GM18873 (cell line): ENCODE results near the gene ZC3H12C.
"Not testable (repeated sequence)": the region's sequence is repeated elsewhere in the genome, so short reads cannot be mapped to it uniquely, and the experiment has no call there.

Experiments used
- ATAC-seq: cut with Tn5 transposase; IDR thresholded peaks from one replicate; pipeline ENCODE4 v1.9.1; 2021; ENCODE audit warnings: mild to moderate bottlenecking, moderate library complexity, moderate number of reproducible peaks; ENCODE audit not compliant: unreplicated experiment, low FRiP score

Gene ZC3H12C

DNA sequence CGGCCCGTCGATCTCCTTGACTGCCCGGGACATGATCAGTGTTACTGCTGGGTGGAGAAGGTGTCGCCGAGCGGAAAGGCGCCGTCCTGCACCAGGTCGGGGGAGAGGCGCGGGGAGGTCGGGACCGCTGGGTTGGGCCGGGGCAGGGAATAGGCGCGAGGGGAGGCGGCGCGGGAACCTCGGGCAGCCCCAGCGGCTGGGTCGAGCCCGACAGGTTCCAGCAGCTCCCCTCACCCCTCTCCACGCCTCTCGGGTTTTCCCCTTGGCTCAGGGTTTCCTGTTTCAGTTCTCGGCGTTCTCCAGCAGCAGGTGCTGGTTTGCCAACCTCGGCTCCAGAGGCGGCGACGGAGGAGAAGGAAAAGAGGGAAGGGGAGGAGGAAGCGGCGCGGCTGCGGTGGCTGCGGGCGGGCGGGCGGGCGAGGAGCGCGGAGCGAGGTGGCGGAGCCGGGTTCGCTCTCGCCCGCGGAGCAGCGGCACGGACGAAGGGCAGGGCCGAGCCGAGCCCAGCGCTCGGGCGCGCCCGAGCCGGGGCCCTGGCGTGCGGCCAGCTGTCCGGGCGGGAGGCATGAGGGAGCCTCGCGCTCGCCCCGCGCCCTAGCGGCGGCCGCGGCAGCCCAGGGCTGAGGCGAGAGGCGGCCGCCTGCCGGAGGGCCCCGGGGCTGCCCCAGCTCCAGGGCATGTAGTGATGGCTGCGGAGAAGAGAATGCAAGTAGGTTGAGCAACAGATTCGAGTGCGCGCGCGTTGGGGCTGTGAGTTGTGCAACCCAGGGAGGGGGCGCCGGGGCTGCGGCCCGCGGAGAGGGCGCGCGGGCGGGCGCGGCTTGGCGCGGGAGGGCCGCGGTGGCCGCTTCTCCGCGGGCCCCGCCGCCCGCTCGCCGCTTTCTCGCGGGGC, at the start of gene ZC3H12C:
ZC3H12C (plus strand) TSS at position 878 of the 892 bp plus-strand sequence. CDS start 20 bp downstream, outside the sequence.
- peak; percentile 60 for ATAC-seq

DNA sequence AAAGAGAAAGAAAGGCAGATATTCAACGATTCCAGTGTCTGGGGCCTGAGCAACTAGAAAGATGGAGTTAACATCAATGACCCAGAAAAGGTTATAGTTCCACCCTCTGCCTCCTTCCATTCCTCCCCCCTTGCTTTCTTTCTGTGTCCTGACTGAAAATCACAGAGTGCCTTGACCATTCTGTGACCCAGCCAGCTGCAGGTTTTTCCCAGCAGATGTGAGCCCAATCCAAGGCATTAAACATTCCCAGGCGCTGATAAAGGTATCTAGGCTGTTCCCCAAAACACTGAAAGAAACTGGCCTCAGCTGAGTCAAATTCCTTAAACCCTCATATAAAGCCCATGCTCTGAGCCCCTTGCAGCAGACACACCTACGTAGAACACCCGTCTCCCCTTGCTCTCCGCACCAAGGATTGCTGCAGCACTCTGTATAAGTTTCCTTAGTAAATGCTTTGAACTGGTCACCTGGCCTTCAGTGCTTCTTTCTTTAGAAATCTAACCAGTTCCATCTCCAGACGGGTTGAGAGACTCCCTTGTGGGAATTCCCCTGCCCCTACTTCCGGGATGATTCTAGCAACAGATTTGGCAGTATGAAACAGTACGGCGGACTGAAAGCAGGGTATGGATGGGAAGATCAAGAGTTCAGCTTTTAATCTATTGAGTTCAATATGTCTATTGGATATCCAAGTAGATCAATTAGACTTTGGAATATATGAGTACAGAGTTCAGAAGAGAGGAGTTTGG, 48.8 kb upstream of the ZC3H12C start:
- ATAC-seq, result no peak

DNA sequence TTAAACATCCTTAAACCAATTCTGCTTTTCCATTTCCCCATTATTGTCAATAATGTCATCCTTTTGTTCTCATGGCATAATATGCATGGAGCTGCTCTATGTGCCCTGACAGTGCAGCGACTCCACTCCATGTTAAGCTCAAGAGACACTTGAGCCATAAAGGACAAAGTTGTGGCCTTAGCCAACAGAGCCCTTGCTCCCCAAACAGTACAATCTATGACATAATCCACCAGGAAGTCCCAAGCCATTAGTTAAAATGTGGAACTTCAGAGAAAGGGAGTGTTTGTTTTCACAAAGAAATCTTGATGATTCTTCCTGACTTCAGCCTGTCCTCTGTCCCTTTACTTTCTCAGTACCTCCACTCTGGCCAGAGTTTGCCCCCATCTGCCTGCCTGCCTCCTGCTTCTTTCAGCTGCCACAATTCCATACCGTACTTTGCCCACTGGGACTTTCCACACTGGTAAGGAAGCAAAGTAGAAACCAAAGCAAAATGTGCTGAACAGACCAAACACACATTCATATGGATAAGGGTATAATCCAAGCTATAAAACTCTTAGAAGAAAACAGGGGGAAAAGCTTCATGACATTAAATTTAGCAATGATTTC, 46.3 kb upstream of the ZC3H12C start:
- no peak for ATAC-seq

DNA sequence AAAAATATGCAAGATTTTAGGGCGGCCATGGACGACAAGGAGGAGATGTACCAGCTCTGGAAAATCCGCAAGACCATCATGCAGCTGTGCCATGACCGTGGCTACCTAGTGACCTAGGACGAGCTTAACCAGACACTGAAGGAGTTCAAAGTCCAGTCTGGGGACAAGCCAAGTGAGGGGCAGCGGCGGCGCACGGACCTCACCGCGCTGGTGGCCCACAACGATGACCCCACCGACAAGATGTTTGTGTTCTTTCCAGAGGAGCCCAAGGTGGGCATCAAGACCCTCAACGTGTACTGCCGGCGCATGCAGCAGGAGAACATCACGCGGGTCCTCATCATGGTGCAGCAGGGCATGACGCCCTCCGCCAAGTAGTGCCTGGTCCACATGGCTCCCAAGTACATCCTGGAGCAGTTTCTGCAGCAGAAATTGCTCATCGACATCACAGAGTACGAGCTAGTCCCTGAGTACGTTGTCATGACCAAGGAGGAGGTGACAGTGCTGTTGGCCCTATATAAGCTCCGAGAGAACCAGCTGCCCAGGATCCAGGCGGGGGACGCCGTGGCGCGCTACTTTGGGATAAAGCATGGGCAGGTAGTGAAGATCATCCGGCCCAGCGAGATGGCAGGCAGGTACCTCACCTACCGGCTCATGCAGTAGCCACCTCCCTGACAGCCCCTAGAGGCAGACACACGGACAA, 43.5 kb upstream of the ZC3H12C start:
- no peak for ATAC-seq

DNA sequence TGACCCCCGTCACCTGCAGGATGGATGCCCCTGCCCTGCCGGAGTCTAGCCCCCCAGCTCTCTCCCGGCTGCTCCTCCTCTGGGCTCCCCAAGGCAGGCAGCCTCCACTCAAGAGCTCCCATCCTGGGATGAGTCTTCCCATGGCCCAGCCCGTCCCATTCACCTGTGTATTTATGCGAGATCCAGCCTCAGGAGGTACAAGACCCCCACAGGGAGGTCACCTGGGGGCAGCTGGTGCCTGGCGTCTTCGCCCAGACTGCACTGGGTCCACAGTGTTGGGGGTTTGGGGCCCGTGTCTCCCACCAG, 43.0 kb upstream of the ZC3H12C start:
- no peak for ATAC-seq

DNA sequence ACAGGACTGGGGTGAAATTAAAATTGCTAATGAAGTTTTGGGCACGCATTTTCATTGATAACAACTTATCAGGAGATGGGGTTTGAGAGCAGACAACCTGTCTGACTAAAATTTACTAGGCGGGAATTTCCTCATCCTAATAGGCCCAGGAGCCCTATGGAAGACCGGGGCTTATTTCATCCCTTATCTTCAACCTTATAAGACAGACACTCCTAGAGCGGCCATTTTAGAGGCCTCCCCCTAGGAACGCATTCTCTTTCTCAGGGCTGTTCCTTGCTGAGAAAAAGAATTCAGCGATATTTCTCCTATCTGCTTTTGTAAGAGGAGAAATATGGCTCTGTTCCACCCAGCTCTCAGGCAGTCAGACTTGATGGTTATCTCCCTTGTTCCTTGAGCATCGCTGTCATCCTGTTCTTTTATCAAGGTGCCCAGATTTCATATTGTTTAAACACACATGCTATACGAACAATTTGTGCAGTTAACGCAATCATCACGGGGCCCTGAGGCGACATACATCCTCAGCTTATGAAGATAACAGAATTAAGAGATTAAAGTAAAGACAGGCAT, 39.3 kb upstream of the ZC3H12C start:
- ATAC-seq, result no peak

DNA sequence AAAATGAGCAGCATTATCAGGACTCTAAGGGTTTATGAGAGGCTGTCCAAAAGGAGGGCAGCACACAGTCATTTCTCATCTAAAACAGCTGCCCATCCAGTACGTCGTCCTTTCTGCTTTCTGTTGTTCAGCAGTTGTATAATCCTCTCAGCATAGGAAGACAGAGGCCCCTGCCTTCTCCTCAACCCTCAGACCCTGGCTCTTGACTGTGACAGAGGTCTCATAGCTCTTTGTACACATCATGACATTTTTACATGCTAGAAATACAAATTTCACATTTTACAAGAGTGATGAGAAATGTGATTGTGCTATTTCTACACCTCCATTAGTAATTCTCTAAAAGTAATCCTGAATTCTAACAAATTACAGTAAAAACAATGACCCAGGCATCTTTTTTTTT, 36.2 kb upstream of the ZC3H12C start:
- ATAC-seq, result no peak

DNA sequence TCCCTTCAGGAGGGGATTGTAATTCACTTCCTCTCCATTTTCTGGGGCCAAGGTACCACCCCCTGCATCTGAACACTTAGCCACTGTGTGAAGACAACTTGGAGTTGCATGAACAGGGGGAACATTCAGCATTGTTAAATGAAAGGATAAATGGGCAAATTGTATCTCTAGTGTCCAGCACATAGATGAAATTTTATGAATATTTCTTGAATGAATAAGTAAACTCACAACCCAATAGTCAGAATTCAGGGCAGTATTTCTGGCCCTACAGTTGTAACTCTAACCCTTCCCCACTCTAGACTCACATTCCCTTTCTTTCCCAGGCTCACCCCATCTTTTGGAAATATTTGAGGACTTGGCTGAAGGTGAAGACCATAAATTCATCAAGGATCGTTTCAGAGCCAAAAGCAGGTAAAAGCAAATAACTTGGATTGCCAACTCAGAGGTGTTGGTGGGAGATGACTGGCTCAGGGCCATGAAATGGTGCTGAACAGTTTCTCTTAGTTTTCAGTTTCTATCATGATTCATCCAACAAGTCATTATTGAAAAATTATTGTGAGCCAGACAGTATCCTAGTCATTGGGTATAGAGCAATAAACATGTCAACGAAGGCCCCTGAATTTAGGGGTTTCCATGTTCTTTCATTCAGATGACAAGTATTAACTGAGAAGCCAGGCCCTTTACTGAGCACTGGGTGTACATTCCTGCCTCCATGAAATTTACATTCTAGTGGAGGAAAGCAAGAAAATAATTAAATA, 33.3 kb upstream of the ZC3H12C start:
- ATAC-seq, result no peak

DNA sequence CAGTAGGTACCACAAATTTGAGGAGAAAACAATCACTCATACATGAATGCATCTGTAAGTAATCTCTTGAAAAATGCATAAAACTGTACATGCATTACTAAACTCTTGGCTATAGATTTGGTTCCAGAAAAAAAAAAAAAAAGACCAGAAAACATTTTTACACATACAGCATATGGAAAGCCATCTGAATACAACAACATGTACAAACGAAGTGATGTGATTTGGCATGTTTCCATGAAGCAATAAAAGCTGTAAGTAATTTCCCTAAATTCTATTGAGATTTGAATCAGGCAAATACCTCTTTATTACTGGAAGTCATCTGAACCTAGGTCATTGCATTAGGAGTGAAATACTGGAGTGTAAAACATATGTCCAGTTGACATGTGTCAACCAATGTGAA, 31.9 kb upstream of the ZC3H12C start:
- no peak for ATAC-seq

DNA sequence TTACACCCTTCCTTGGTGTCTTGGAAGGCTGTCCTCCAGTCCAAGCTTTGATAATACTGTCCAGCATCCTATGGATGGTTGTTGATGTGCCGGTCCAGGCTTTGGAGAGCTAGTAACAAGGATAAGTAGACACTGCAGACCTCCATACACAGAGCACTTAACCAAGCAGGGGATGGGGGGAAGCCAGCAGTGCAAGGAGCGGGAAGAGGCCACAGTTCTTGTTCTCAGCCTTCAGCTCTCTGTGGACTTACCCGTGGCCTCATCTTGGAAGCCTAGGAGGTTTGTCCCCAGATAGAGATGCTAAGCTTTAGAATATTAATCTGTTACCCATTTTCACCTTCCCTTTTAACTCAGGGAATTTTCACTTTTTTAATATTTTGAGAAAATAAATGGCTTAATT, 30.9 kb upstream of the ZC3H12C start:
- ATAC-seq, result no peak

DNA sequence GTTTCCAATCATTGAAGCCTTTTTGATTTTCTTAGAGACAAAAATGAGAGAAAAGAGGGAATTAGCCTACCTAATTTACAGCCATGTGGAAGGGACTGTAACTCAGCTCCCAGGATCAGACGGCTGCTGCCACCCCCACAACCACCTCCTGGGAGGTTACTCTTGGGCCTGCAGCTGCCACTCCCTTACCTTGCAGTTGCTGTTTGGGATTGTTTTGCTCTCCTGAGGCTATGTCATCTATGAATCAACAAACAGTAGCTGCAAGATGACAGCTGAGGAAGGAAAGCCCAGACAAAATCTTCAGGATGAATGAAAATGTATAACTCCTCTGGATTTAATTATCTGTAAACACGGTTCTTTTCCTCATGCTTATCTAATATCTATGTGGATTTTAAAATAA, 28.0 kb upstream of the ZC3H12C start:
- ATAC-seq, result no peak

DNA sequence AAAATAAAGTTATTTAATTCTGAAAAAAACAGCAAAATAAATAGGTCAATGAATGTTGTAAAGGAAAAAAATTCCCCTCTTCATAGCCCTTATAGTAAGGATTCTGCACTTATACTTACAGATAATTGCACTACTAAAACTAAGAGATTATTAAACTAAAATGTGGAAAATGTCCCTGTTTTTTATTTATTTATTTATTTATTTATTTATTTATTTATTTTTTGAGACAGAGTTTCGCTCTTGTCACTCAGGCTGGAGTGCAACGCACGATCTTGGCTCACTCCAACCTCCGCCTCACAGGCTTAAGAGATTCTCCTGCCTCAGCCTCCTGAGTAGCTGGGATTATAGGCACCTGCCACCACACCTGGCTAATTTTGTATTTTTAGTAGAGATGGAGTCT, 25.2 kb upstream of the ZC3H12C start:
- ATAC-seq, result not testable (repeated sequence)

DNA sequence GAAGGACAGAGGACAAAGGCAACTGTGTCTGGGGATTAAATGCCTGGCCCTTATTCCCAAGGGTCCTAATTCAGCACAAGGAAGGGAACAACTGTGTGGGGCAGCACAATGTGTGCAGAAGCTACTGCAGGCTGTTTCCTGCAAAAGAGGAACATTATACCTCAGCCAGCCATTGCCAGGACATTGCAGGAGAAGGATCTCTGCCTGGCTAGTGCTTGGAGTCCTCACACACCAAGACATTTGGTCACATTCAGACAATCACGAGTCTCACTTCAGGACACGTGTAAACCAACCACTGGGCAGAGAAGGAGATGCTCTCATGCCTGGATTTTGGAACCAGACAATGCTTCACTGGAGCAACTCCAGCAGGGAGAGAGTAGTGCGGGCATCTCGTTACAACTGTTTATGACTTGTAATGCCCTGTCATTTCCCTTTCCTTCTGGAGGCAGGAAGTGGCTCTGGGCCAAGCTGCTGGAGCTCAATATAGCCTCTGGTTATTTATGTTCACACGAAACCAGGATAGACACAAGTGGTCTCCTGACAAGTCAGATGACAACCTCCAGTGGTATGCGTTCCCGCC, 23.9 kb upstream of the ZC3H12C start:
- no peak for ATAC-seq

DNA sequence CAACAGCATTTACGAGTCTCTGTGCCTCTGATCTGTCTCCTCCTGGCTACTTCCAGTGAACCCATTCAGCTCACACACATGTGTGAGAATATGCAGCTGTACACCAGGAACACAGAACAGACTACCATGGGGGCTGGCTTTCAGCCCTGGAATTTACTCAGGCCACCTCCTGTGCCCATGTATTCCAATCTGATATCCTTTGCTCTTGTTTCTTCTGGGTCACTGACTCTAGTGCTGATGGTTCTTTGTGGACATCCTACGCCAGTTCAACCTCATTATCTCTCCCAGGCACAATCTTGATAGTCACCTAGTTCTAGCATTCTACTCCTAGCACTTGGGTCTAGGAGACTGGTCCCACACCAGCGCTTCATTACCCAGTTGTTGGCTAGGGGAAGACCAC, 23.0 kb upstream of the ZC3H12C start:
- no peak for ATAC-seq

DNA sequence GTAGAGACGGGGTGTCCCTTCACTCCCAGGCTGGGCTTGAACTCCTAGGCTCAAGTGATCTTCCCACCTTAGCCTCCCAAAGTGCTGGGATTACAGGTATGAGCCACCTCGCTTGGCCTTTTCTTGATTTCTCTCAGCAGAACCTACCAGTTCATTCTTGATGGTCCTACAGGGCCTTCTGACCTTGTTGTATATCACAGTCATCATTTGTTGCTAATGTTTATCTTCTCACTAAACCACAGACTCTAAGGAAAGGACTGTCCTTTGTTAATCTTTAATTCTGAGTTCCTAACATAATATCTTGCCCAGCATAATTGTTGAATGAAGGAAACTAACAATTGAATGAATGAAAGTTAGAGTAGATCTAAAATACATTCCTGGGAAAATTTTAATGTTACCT, 22.0 kb upstream of the ZC3H12C start:
- no peak for ATAC-seq

DNA sequence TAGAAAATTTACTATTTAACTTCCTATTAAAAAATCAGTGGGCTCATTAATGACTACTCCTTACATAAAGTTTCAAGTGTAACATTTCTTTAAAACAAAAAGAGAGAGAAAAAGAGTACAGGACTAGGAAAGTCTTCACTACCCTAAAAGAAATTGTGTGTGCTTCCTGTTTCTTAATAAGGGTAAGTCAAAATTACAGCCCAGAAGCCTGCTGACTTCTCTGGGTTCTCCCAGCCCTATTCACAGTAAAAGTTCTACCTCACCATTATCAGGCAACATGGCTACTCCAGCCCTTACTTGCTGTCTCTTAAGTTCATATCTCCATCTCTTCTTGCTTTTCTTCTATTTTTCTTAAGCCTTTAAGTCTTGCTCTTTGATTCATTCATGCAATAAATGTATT, 20.3 kb upstream of the ZC3H12C start:
- ATAC-seq, result no peak

DNA sequence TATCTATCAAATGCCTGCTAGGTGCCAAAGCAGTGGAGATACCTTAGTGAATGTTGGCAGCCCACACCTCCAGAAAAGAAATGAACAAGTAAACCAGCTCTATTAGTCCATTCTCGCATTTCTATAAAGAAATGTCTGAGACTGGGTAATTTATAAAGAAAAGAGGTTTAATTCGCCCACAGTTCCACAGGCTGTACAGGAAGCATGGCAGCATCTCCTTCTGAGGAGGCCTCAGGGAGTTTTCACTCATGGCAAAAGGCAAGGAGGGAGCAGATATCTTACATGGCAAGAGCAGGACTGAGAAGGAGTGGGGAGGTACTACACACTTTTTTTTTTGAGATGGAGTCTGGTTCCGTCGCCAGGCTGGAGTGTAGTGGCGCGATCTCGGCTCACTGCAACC, 18.7 kb upstream of the ZC3H12C start:
- no peak for ATAC-seq

DNA sequence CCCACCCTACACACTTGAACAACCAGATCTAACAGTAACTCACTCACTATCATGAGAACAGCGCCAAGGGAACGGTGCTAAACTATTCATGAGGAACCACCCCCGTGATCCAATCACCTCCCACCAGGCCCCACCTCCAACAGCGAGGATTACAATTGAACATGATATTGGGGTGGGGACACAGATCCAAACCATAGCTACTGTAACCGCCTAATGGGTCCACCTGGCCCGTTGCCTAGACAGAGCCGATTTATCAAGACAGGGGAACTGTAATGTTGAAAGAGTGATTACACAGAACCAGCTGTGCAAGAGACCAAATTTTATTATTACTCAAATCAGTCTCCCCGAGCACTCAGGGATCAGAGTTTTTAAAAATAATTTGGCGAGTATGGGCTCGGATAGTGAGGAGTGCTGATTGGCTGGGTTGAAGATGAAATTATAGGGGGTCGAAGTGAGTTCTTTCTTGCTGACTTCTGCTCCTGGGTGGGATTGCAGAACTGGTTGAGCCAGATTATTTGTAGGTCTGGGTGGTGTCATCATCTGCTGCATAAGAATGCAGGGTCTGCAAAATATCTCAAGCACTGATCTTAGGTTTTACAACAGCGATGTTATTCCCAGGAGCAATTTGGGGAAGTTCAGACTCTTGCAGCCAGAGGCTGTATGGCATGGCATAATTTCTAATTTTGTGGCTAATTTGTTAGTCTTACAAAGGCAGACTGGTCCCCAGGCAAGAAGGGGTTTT, 17.9 kb upstream of the ZC3H12C start:
- ATAC-seq, result no peak

DNA sequence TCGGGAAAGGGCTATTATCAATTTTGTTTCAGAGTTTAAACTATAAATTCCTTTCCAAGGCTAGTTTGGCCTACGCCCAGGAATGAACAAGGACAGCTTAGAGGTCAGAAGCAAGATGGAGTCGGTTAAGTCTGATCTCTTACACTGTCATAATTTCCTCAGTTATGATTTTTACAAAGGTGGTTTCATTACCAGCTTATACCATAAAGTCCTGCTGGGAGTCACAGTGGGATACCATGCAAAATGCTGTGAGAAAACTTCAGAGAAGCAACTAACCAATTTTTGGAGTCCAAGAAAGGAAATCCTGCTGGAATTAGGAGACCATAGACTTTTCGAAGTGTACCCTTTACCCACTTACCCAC, 17.4 kb upstream of the ZC3H12C start:
- ATAC-seq, result no peak
